DOHH2 (cell line): ENCODE measurements around the gene HERC2.

Source experiments
- EZH2phosphoT487 ChIP-seq: fragments of 200-600 bp; sonication (generic); IDR thresholded peaks from 2 replicates; pipeline ENCODE4 v1.6.1; 2017; ENCODE audit warnings: borderline replicate concordance, mild to moderate bottlenecking, antibody characterized with exemption, low read length, moderate library complexity, mixed read lengths
- TF ChIP-seq, protein P1 (sequence below): fragments of 200-600 bp; sonication (generic); IDR thresholded peaks from one replicate; pipeline ENCODE4 v1.5.1; 2014; ENCODE audit warnings: antibody characterized with exemption, mild to moderate bottlenecking, low read depth, low read length; ENCODE audit not compliant: poor library complexity, severe bottlenecking

DNA sequence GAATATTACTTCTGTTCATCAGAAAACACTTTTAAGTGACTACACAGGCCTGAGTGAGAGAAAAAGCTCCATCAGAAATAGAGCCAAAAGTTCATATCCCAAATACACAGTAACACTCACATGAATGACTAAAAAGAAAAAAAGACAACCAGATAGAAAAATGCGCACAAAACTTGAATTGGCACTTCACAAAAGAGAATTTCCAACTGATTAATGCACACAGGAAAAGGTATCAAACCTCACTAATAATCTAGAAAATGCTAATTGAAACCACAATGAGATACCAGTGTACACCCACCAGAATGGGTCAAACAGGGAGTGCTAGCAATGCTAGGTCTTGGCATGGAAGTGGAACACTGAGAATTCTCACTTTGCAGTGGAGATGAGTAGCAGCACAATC, 78.6 kb downstream of the HERC2 start:
- TF ChIP-seq, protein P1, sequence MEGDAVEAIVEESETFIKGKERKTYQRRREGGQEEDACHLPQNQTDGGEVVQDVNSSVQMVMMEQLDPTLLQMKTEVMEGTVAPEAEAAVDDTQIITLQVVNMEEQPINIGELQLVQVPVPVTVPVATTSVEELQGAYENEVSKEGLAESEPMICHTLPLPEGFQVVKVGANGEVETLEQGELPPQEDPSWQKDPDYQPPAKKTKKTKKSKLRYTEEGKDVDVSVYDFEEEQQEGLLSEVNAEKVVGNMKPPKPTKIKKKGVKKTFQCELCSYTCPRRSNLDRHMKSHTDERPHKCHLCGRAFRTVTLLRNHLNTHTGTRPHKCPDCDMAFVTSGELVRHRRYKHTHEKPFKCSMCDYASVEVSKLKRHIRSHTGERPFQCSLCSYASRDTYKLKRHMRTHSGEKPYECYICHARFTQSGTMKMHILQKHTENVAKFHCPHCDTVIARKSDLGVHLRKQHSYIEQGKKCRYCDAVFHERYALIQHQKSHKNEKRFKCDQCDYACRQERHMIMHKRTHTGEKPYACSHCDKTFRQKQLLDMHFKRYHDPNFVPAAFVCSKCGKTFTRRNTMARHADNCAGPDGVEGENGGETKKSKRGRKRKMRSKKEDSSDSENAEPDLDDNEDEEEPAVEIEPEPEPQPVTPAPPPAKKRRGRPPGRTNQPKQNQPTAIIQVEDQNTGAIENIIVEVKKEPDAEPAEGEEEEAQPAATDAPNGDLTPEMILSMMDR = no peak
- no peak for TF ChIP-seq EZH2phosphoT487
